ENCODE measurements around the gene CADPS2.

Gene CADPS2

DNA sequence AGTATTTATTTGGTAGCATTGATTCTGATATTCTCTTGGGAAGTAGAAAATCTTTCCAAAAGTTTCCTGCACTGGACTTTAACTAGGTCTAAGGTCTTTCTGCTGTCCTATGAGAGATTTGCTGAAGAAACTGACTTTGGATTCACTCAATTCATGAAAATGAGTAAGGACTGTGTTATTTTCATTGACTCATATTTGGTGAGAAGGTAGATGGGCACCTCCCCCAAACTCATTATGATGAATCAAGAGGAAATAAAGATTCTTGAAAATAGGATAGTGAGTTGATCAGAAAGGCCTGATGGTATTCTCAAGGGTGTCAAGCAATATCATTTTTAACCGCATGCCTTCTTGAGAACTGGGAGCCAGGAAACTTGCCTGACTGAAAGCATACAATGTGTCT lies 297.6 kb downstream of the CADPS2 start:
- no peak for DNase-seq

GRCh38 chr7:122584676-122585251 lies 301.5 kb downstream of the CADPS2 start:
- DNase-seq: no peak

DNA sequence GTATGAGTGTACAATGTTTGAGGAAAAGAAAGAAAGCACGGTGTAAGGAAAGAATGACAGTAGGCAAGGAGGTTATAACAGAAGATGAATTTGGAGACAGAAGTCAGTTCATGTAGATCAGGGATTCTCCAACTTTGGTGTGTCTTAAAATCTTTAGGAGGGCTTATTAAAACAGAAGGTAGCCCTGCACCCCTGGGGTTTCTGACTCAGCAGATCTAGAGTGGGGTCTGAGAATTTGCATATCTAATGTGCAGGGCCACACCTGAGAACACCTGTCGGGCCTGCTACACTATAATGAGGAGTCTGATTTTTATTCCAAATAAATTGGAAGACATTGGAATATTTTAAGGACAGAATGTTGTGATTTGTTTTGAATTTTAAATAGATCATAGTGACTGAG lies 307.9 kb downstream of the CADPS2 start:
- DNase-seq: no peak

- DNase-seq: no peak
Observed at GRCh38 chr7:122577449-122578003, 308.7 kb downstream of the CADPS2 start.

DNA sequence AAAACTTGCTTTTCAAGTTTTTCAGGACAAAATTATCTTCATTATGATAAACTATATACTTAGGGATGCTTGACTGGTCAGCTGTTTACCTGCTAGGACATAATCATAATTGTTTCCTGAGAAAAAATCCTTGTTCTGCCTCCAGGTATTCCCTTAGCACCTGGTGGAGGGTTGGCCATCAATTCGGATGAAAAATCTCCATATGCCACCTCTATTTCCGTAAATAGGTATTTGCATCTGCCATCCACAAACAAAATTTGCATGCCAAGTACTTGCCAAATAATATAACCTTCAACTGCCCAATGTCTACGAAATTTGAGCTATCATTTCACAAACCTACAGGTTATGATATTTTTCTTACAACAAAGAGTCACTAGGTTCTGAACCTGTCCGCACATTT lies 313.6 kb downstream of the CADPS2 start:
- DNase-seq: no peak

DNA sequence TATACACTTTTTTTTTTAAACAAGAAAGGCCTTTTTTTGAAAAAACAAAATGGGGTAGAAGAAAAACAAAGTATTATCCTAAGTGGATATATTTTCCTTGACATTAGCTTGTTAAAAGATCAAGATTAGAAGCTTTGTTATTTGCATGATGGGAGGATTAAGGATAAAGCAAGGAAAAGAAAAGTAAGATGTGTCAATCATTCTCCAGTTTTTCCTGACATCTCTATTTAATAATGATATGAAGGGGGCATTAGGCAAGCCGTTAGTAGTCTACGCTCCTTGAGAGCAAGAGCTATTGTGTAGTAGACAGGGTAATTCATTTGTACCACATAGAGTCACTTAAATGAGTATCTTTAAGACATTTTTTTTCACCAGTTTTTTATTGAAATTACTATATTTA lies 324.9 kb downstream of the CADPS2 start:
- DNase-seq: no peak

GRCh38 chr7:122556873-122557542 lies 329.3 kb downstream of the CADPS2 start:
- no peak for DNase-seq

- no peak for DNase-seq
Observed at GRCh38 chr7:122556219-122556618, 330.0 kb downstream of the CADPS2 start.

- DNase-seq: no peak
Observed at GRCh38 chr7:122553761-122554160, 332.5 kb downstream of the CADPS2 start.

- no peak for DNase-seq
Observed at GRCh38 chr7:122552769-122553168, 333.5 kb downstream of the CADPS2 start.

DNA sequence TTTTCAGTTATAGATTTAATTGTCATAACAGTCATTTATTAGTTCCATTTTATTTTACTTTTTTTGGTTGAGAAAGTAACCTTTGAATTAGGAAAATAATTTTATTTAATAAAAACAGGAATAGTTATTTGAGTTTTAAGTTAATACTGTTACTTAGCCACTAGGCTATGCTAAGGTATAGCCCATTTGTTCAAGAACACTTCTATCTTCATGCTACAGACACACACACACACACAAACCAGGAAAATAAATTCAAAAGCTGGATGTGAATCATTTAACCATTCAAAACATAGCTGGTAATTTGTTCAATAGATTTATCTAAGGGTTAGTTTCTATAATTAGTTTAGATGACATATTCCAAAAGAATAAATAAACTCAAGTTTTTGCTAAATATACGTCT lies 335.7 kb downstream of the CADPS2 start:
- no peak for DNase-seq

- DNase-seq: no peak
Observed at GRCh38 chr7:122549578-122549977, 336.7 kb downstream of the CADPS2 start.

GRCh38 chr7:122546496-122546895 lies 339.8 kb downstream of the CADPS2 start:
- no peak for DNase-seq

DNA sequence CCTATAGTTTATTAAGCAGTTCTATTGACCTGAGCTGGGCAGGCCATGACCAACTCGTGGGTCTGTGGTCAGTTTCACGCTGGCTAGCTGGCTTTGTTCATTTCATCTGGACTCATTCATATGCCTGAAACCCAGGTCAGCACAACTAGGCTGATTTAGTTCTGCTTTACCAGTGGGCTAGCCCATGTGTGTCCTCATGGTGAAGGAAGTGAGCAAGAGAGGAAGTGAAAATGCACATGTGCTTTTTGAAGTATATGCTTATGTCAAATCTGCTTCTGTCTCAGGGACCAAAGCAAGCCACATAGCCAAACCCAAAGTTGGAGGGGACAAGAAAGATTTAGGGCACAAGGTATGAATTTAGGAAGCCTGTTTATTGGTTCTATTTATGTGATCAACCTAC lies 341.8 kb downstream of the CADPS2 start:
- DNase-seq: no peak

GRCh38 chr7:122543891-122544290 lies 342.4 kb downstream of the CADPS2 start:
- no peak for DNase-seq

DNA sequence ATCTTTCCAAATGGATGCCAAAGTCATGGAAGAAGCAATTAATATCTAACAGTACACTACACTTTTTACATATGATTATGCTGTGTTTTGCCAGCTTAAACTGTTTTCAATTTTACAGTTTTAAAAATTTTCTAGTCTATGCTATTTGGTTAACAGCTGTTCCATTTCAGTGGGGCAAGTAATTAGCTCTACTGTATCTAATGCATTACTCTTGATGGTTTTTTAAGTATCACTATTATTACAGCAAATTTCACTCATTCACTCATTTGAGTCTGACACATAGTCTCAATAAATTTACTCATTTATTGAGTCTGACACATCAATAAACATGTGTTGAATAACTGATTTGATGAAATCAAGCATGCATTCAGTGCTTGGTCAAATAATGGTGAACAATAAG lies 343.1 kb downstream of the CADPS2 start:
- no peak for DNase-seq

DNA sequence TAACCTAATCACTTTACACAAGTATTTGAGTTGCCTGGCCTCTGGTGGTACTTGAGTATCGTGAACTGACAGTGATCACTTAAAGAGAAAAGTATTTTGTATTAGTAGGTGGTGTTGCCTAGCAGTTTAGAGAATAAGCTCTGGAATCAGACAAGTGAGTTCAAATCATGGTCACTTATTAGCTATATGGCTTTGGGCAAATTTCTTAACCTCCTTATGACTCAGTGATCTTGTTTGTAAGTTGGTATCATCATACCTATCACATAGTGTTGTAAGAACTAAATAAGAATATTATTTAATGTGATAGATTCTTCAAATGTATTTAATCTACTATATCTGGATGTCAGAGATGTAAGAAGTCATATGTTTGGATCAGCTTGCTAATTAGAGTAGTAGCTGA lies 351.2 kb downstream of the CADPS2 start:
- no peak for DNase-seq

DNA sequence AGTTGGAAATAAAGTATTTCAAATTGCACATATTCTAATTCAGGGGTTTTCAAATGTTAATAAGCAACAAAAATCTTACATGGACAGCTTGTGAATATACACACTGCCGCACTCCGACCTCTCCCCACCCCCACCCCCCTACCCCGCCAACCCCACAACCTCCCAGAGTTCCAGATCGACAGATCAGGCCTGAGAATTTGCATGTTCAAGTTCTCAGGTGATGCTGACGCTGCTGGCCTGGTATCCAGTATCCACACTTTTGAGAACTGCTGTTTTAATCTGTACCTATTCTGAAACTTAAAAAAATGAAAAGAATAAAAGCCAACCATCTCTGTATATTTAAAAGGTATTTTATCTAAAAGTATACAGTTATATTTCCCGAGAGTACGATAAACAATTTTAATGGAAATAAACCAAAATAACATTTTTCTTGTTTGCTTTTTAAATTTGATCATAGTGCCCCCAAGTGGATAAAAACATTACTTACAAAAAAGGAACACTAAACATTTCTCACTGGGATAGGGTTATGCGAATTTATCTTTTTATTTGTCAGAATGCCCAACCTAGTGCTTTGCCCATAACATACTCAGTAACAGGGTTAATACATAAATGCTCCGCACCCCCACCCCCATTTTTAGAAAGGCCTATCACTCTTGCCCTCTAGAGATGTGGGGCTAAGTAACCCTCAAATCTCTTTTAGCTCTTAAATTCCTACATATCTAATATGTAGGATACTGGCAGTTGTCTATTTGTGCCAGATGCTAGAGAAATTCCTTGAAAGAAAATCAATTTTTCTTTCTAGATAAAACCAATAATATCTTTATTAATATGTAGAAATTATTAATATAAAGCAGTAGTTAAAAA lies 353.6 kb downstream of the CADPS2 start:
- DNase-seq: no peak

- DNase-seq: no peak
Observed at GRCh38 chr7:122528879-122529481, 357.3 kb downstream of the CADPS2 start.

GRCh38 chr7:122525355-122525754 lies 360.9 kb downstream of the CADPS2 start:
- no peak for DNase-seq

- DNase-seq: no peak
Observed at GRCh38 chr7:122521767-122522166, 364.5 kb downstream of the CADPS2 start.

GRCh38 chr7:122520971-122521555 lies 365.2 kb downstream of the CADPS2 start:
- no peak for DNase-seq

- no peak for DNase-seq
Observed at GRCh38 chr7:122518488-122518887, 367.8 kb downstream of the CADPS2 start.

All from stimulated activated CD4-positive, alpha-beta T cell treated with anti-CD3 and anti-CD28 coated beads, Interleukin-1b, Interleukin-23, amount 100 ng/mL, for 48 hours (primary cell).